Measurements from ENCODE around the gene MGAT5B.

The MGAT5B gene

DNA sequence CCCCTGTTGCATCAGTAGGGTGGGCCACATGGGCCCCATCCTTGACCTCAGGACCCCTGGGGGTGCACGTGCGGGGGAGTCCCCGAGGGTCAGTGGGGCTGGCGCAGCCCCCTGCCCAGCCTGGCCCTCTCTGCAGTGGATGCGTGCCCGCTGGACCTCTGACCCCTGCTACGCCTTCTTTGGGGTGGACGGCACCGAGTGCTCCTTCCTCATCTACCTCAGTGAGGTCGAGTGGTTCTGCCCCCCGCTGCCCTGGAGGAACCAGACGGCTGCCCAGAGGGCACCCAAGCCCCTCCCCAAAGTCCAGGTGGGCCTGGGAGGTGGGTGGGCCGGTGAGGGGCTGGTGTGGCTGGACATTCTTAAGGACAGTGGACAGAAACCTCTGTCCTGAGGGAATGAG lies 35.9 kb downstream of the MGAT5B start:
- DNase-seq (ENCODE audit: low read depth in 2 of 2): no peak

DNA sequence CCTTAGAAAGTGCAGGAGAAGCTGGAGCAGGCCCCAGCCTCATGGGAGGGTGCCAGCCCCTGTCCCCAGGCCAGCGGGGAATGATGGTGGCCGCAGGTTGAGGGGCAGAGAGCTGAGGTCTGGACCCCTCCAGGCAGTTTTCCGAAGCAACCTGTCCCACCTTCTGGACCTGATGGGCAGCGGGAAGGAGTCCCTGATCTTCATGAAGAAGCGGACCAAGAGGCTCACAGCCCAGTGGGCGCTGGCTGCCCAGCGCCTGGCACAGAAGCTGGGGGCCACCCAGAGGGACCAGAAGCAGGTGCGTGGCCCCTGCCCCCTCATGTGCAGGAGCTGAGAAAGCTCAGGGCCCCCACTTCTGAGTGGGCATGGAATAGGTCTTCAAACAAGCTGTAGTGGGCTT lies 36.8 kb downstream of the MGAT5B start:
- no peak for DNase-seq (ENCODE audit: low read depth in 2 of 2)

DNA sequence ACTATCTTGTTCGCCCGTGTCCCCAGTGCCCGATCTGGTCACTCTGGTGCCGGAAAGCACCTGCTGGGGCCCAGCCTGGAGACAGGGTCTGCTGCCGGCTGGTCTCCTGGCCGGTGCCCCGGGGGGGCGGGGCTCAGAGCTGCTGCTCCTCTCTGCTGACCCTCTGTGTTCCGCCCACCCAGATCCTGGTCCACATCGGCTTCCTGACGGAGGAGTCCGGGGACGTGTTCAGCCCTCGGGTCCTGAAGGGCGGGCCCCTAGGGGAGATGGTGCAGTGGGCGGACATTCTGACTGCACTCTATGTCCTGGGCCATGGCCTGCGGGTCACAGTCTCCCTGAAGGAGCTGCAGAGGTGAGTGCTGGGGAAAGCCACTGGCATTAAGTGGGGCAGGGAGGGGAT lies 37.6 kb downstream of the MGAT5B start:
- DNase-seq (ENCODE audit: low read depth in 2 of 2): no peak

DNA sequence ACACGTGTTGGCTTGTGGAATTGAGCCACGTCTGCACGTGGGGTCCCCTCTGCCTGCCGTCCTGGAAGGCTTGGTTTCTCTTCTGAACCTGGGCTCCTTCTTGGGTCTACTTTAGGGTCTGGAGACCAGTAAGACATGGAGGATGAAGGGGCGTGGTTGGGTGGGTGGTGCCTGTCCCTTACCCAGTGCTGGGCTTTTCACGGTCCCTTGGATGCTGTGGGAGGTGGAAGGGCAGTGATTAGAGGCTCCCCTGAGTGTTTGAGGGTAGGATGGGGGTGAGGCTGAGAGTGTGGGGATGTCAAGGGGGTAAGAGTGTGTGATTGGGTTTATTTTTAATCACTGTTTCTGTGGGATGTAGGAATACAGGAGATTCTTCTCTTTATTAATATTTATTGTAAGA lies 38.3 kb downstream of the MGAT5B start:
- no peak for DNase-seq (ENCODE audit: low read depth in 2 of 2)

DNA sequence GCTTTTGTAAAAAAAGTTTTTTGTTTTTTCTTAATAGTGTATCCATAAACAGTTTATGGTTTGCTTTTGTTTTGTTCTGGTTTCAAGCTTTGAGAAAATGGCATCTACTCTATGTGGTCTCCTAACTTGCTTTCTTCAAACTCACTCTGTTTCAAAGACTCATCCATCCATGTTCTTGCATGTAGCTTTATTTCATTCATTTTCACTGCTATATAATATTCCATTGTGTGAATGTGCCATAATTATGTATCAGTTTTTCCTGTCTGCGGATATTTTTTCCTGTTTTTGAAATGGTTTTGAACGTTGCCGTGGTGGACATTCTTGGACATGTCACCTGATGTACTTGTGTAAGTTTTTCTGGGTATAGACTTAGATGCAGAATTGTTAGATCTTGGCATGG lies 39.1 kb downstream of the MGAT5B start:
- DNase-seq (ENCODE audit: low read depth in 2 of 2): no peak

DNA sequence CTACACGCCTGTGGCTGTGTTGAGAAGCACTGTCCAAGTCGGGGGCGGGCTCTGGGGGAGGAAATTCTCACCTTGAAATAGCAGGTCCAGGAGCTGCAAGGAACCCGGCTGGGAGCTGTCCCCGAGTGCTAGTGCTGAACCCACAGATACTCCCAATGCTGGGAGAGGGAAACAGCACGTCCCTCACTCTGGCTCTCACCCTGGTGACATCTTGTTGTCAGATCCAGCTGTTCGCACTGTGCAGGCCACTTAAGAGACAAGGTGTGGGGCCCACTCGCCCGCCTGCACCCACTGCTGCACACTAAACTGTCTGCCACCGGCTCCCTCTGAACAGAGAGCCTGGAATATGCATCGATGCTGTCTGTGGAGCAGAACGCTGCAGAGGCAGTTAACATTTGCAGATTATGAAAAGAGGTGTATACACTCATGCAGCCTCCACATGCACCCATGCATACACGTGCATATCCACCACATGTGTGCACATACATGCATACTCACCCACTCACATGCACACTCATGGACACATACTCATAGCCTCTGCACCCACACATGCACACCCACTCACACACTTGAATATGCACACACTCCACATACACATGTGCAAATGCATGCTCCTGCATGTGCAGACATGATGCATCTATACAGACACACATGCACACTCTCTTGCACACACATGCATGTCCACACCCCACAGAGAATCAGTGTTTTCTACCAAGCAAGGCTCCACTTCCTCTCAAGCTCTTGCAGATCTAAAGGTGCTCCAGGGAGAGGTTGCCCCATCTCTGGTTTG lies 42.0 kb downstream of the MGAT5B start:
- DNase-seq (ENCODE audit: low read depth in 2 of 2): peak; percentile 10 to 15

DNA sequence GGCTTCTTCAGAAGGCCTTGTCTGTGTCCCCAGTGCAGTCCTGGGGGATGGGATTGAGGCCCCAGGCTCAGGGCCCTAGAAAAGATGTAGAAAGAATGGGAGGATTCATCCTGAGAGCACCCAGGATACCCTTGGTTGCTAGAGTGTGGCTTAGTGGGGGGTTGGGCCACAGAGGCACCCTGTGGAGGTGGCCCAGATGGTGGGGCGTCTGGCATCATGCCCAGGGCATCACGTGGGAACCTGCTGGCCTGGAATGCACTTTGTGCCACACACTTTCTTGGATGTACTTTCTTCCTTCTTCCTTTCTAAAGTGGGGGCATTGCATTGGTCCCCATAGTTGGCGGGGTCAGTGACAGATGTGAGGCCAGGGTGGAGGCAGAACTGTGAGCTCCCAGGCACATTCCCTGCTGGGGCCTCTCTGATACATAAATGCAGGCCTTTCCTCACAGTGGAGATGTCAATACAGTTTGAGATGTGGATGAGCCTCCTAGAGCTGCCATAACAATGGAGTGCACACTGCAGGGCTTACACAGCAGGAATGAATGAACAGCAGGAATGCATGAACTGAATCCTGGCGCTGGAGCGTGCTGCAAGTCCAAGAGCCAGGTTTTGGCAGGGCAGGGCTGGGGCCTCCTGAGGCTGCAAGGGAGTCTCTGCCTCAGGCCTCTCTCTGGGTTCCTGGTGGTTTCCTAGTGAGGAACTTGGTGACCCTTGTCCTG lies 43.3 kb downstream of the MGAT5B start:
- DNase-seq (ENCODE audit: low read depth in 2 of 2): no peak

DNA sequence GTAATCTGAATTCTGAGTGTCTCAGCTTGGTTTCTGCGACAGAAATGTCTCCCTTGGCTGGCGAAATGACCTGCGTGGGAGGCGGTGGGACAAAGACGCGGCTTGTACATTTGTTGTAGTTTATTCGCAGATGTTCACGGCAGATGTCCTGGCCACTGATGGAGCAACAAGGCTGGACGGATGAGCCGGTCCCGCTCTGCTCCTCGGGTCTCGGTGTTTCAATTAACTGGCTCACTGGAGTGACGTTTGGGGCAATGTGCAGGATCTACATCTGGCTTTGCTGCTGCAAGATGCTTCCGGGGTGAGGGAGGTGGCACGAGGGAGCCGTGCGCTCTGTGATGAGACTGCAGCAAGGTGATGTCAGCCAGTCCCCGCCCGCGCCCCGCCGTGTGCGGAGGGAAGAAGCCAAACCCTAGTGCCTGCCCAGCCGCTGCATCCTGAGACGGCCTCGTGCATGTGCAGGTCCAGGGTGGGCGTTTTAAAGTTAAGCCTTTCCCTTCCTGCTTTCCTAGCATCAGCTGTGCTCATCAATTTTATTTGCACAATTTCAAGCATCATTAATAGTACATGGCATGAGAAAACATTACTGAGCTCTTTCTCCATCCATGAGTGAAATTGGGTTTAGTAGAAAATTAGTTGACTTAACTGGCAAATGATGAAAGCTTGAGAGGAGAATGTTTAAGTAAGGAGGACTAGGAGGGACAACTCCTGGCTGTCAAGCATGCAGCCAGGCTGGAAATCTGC lies 44.4 kb downstream of the MGAT5B start:
- DNase-seq (ENCODE audit: low read depth in 2 of 2): no peak

DNA sequence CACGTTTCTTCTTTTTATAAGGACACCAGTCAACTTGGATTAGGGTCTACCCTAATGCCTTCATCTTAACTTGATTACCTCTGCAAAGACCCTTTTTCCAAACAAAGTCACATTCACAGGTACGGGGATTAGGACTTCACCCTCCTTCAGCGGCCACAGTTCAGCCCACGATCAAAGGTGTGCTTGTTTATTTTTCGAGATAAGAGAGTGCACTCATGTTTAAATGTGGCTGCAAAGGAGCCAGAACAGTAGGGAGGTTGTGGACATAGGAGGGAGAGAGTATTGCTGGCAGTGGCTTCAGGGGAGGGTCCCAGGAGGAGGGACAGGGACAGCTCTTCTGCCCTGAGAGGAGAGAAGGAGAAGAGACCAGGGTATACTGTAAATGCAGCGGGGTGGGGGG lies 46.7 kb downstream of the MGAT5B start:
- DNase-seq (ENCODE audit: low read depth in 2 of 2): no peak

DNA sequence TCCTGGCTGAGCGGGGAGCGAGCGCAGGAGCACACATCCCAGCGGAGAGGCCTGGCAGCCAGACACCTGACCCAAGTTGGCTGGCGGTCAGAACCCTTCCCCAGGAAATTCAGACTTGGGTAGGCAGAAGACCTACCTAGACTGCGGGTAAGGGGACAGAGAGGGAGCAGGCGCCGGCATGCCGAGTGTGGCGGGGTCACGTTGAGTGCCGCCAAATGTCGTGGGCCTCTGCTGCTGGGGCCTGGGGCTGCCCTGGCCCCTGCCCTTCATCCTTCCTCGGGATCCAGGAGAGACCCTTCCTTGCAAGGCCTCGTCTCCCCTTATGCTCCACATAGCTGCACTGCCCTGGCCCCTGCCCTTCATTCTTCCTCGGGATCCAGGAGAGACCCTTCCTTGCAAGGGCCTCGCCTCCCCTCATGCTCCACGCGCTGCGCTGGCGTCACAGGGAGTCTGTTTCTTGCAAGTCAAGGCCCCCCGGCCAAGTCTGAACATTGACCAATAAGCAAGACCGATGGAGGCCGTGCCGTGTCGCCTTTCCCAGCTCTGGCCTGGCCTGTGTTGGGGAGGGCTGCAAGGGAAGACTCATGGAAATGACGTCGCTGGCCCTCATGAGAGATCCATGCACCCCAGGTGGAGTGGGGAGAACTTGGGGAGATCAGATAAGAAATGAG lies 47.8 kb downstream of the MGAT5B start:
- no peak for DNase-seq (ENCODE audit: low read depth in 2 of 2)

DNA sequence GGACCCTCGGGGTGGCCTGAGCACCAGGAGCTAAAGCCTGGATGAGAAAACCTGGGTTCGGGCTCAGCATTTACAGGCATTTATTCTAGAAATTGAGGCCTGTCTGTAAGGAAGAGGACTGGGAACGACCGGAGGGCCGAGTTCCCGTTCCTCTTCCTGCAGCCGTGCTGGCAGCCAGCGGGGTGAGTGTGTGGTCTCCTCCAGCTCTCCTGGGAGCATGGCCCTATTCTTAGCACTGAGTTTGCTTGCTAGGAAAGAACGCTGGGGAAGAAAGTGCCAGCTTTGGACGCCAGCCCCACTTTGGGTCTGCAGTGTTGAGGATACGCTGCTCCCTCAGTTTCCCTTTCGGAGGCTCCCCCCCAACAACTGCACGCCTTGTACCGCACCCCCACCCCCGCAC lies 49.6 kb downstream of the MGAT5B start:
- DNase-seq (ENCODE audit: low read depth in 2 of 2): no peak

DNA sequence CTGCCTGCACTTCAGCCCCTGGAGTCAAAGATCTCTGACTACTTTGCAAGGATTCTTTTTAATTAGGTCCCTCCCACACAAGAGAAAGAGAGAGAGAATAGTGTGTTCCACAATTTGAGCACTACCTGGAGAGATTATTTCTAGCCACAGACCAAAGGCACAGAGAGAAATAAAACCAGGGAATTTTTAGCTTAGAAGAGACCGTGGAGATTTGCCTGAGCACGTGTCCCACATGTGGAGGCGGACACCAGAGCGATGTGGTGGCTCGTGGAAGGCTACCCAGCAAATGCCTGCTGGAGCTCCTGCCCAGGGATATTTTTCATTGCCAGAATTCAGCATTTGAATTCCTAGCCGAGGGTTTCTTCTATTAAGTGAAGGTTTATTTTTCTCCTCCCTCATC lies 50.6 kb downstream of the MGAT5B start:
- DNase-seq (ENCODE audit: low read depth in 2 of 2): no peak

DNA sequence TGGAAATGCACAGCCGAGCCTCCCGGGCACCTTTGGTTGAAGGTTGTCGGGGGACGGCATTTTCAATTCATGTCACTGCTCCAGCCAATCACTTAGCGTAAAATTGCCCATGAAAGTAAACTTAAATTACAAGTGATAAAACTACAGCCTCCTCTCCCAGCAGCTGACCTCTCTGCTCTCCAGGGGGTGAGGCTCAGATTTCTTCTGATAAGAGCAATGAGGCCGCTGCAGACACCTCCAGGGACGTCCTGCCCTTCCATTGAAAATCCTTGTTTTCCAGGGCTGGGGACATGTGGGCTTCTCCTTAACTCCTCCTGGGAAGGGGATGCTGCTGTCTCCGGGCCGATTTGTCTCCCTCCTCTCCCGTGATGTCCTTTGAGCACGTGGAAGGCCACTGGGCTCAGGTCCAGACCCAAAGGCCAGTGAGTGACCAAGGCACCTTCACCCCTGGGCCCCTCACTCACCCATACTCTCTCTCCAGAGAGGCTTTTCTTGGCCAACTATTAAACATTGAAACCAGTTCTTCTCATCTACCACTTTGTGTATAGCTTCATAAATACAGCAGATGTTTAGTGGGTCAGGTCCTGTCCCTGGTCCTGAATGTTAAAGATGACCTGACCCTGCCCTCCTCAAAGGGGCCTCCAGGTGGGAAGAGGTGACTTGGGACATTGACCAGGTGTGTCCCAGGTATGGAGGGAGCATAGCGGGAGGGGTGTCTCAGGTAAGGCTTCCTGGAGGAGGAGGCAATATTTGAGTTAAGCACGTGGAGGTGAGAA lies 52.3 kb downstream of the MGAT5B start:
- no peak for DNase-seq (ENCODE audit: low read depth in 2 of 2)

DNA sequence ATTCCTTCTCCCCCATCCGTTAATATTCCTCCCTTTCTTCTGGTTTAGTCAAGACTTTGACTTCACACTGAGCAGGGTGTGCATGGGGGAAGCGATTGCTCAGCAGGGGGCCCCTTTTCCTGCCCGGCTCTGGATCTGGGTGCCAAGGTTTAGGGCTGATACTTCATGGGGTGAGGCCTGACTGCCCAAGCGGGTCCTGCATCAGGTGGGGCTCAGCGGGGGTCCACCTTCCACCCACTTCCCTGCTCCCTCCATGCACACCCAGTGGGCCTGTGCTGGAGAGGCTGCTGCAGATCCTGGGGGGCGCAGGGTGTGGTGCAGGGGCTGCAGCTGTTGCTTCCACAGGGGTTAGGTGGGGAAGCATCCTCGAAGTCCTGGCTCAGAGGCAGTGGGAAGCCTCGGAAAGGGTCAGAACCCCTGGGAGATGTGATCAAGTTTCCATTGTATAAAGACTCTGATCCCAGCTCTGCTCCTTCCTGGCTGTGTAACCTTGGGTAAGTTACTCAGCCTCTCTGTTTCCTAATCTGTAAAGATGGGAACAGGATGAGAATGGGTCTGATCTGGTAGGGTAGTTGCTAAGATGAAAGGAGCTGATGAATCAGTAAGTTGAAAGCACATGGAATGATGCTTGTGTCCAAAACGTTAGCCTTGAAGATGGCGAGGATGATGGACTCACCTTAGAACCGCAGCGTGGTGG lies 53.3 kb downstream of the MGAT5B start:
- DNase-seq (ENCODE audit: low read depth in 2 of 2): no peak

DNA sequence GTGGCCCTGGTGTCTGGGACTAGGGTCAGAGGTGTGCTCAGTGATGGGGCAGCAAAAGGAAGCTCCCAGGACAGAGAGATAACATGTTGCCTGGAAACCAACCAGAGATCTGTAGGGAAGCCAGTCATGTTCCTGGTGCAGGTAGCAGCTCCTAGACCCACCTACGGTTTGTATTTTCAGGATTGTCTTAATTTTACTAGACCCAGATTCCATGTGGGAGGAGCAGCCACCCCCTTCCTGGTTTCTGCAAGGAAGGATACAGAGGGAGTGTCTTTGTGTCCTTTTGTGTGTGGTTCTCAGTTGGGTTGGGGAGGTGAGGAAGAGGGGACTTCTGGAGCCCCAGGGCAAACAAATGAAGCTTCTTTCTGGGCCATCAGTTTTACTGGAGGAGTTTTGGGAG lies 53.9 kb downstream of the MGAT5B start:
- no peak for DNase-seq (ENCODE audit: low read depth in 2 of 2)

DNA sequence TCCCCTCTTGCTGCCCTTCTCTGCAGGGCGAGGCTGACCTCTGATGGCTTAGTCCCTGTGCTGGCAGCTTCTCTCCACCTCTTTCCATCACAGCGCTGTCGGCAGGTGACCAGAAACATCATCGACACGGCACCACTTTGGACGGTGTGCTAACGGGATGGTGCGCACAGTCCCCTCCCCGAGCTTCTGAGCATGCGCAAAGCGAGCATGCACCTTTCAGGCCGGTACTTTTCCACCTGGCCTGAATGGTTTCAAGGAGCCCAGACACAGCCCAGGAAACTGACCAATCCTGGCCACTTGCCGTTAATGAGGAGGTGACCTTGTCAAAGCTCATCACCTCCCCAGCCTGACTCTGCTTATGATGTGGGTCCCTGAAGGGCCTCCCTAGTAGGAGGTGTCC lies 54.8 kb downstream of the MGAT5B start:
- DNase-seq (ENCODE audit: low read depth in 2 of 2): no peak

DNA sequence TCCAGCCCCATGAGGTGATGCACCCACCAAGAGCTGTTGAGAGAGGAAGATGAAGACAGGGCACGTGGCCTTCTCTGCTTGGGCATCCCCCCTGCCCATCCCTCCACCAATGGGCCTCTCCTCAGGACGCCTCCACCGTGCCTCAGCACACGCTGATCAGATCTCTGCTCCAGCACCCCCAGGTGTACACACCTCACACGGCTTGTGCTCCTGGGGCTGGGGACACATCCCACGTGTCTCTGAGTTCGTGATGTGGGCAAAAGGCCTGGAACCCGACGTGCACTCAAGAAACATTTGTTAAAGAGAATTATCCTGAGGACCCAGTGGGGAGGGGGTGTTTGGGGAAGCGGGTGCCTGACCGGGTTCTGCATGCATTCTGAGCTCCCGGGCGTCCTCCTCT lies 55.3 kb downstream of the MGAT5B start:
- DNase-seq (ENCODE audit: low read depth in 2 of 2): no peak

DNA sequence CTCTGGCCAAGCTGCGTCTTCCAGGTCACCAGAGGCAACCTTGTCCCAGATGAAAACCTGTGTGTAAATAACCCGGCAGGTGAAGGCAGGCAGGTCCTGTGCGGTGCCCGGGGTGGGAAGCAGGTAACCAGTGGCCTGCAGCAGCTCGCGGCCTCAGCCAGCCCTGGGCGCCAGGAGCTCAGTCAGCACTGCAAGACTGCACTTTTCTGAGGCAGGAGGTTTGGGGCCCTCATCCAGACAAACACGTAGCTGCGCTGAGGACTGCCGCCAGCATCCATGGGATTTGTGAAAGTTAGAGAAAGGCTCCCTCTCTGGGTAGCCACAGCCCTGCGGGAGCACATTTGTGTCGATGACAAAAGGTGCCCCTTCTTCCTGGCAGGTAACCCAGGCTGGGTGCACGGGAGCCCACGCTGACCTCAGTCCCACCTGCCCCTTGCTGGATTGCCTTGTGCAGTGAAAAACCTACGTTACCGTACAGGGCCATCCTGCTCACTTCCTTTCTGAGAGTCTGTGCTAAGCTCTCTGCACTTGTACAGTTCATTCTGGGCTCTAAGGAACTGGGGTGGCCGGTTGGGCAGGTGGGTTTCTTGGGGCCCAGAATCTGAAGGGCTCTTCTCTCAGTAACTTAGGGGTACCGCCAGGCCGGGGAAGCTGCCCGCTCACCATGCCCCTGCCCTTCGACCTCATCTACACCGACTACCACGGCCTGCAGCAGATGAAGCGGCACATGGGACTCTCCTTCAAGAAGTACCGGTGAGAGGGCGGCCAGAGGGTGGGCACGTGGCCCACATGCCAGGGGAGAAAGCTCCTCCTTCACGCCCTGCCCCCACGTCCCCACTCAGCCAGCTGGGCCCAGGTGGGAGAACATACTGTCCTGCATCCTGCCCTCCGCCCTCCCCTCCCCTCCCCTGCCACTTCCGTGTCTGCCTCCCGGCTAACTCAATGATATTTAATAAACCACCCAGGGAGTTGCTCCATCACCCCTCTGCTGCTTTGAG lies 56.4 kb downstream of the MGAT5B start:
- no peak for DNase-seq (ENCODE audit: low read depth in 2 of 2)

DNA sequence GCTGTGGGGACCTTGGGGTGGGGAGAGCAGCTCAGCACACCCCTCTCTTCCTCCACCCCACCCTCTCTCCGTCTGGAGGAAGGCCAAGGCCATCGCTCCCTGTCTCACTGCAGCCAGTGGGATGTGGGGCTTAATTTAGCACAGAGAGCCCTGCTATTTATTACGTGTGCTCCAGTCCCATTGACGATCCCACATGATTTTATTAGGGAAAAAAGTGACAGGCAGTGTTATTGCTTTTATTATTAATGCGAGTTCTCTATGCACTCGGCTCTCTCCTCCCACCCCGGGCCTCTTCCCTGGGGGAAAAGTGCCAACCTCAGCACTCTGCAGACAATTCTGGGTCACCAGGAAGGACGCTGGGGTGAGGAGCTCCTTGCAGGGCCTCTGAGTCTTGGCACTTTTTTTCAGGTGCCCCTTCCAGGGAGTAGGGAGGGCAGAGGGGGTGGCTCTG lies 57.3 kb downstream of the MGAT5B start:
- DNase-seq (ENCODE audit: low read depth in 2 of 2): no peak
